HepG2 (cell line): ENCODE measurements around the gene C20orf202. TPM values are rescaled to one million over a fixed set of nuclear protein-coding genes. Genes with fewer than 3 reads are reported as not detected.

Experiments used
- ASH2L ChIP-seq: fragments of 300-600, 200-600 bp; sonication (generic); IDR thresholded peaks from 2 replicates; pipeline ENCODE4 v1.7.0; 2017; ENCODE audit warnings: low read depth, mild to moderate bottlenecking, moderate library complexity, mixed read lengths, low read length; ENCODE audit not compliant: insufficient read length
- CTCF ChIP-seq: sonication (generic); formaldehyde crosslinking; IDR thresholded peaks from 2 replicates; pipeline ENCODE4 v1.5.0; 2020; ENCODE audit warnings: mild to moderate bottlenecking, missing genetic modification reagents, moderate library complexity
- HNF4A ChIP-seq: sonication (generic); formaldehyde crosslinking; IDR thresholded peaks from 2 replicates; pipeline ENCODE4 v1.4.0; 2020; ENCODE audit warnings: missing genetic modification reagents
- HOMEZ ChIP-seq: IDR thresholded peaks from 2 replicates; pipeline ENCODE4 v1.6.1; 2016; ENCODE audit warnings: low read depth
- HOXA9 ChIP-seq: sonication (generic); formaldehyde crosslinking; IDR thresholded peaks from 2 replicates; pipeline ENCODE4 v1.8.1; 2022; ENCODE audit warnings: missing genetic modification reagents, mild to moderate bottlenecking, moderate library complexity, borderline replicate concordance
- KLF11 ChIP-seq: IDR thresholded peaks from 2 replicates; pipeline ENCODE4 v1.6.1; 2016; ENCODE audit warnings: missing compliant biosample characterization
- MTERF4 ChIP-seq: sonication (generic); formaldehyde crosslinking; IDR thresholded peaks from 2 replicates; pipeline ENCODE4 v1.8.0; 2023; ENCODE audit warnings: mild to moderate bottlenecking, missing genetic modification reagents
- NBN ChIP-seq: fragments of 450-650 bp; conservative IDR thresholded peaks from 2 replicates; pipeline ENCODE4 v1.6.1; 2017
- PHF8 ChIP-seq: sonication (generic); formaldehyde crosslinking; IDR thresholded peaks from 2 replicates; pipeline ENCODE4 v1.5.0; 2020; ENCODE audit warnings: missing genetic modification reagents
- PRDM10 ChIP-seq: sonication (generic); formaldehyde crosslinking; IDR thresholded peaks from 2 replicates; pipeline ENCODE4 v1.4.0; 2020; ENCODE audit warnings: low read depth, missing genetic modification reagents
- RAD21 ChIP-seq: fragments of 450-650 bp; formaldehyde crosslinking; IDR thresholded peaks from 2 replicates; pipeline ENCODE4 v1.5.0; 2020; ENCODE audit warnings: mild to moderate bottlenecking
- RBFOX2 ChIP-seq: fragments of 200-400 bp; formaldehyde crosslinking; IDR thresholded peaks from 2 replicates; pipeline ENCODE4 v1.6.1; 2017; ENCODE audit warnings: low read depth, mild to moderate bottlenecking, low read length
- RFXAP ChIP-seq: sonication (generic); formaldehyde crosslinking; IDR thresholded peaks from 2 replicates; pipeline ENCODE4 v1.4.0; 2020; ENCODE audit warnings: missing genetic modification reagents, borderline replicate concordance
- SCMH1 ChIP-seq: sonication (generic); formaldehyde crosslinking; IDR thresholded peaks from 2 replicates; pipeline ENCODE4 v1.9.0; 2021; ENCODE audit warnings: missing genetic modification reagents, mild to moderate bottlenecking, borderline replicate concordance
- SIX4 ChIP-seq: sonication (generic); formaldehyde crosslinking; IDR thresholded peaks from 2 replicates; pipeline ENCODE4 v1.4.0; 2020; ENCODE audit warnings: missing genetic modification reagents
- TFE3 ChIP-seq: IDR thresholded peaks from 2 replicates; pipeline ENCODE4 v1.6.1; 2016
- ZFX ChIP-seq: sonication (generic); formaldehyde crosslinking; IDR thresholded peaks from 2 replicates; pipeline ENCODE4 v1.4.0; 2020; ENCODE audit warnings: mild to moderate bottlenecking, low read depth, missing genetic modification reagents, moderate library complexity
- ZNF567 ChIP-seq: sonication (generic); formaldehyde crosslinking; IDR thresholded peaks from 2 replicates; pipeline ENCODE4 v1.8.1; 2023; ENCODE audit warnings: mild to moderate bottlenecking, missing genetic modification reagents, borderline replicate concordance
- ZNF572 ChIP-seq: sonication (generic); formaldehyde crosslinking; IDR thresholded peaks from 2 replicates; pipeline ENCODE4 v1.5.1; 2020; ENCODE audit warnings: mild to moderate bottlenecking, missing genetic modification reagents
- ZNF746 ChIP-seq: sonication (generic); formaldehyde crosslinking; IDR thresholded peaks from 2 replicates; pipeline ENCODE4 v1.8.0; 2022; ENCODE audit warnings: mild to moderate bottlenecking, missing genetic modification reagents
- ZNF782 ChIP-seq: sonication (generic); formaldehyde crosslinking; IDR thresholded peaks from 2 replicates; pipeline ENCODE4 v1.4.0; 2020; ENCODE audit warnings: missing genetic modification reagents, mild to moderate bottlenecking, borderline replicate concordance
- polyA plus RNA-seq, 8 experiments: library from polyadenylated mRNA; depleted of rRNA in 3 of 8; stranded (reverse) in 7 of 8; unstranded in 1 of 8; fragments of >200 nt; fragmentation: Illumina TruSeq in 4 of 8; extraction: Trizol in 4 of 8; gene quantifications; 2 replicates each; pipeline versions ENCODE4 v1.2.1 to v1.2.3, GENCODE V29; 2011 to 2016; ENCODE audit warnings: low read depth in 4 of 8, missing spikeins in 1 of 8, mixed read lengths in 1 of 8; ENCODE audit not compliant: insufficient read depth in 1 of 8
- total RNA-seq, 5 experiments: library from RNA; depleted of rRNA; stranded (reverse); fragments of >200 nt; fragmentation: Illumina TruSeq; extraction: Trizol; gene quantifications; 2 replicates each; pipeline ENCODE4 v1.2.3, GENCODE V29; 2016; ENCODE audit warnings: low read depth in 1 of 5

Gene C20orf202
- total and polyA plus RNA-seq, 2 of the 13 experiments (the other 11 are each of a cell fraction or from before 2014, with no cell fraction given): 0.20 to 1.2 TPM

GRCh38 chr20:1185790-1186334, 17.4 kb upstream of the C20orf202 start (continued):
- TF ChIP-seq MTERF4: no peak
- 0 out of 2 replicates have a peak, but pooled peaks have one; percentile 22 for TF ChIP-seq KLF11
- peak; percentile 25; the same call in 1 of the 2 replicates for TF ChIP-seq HNF4A (CRISPR knock-in tag)
- no peak for TF ChIP-seq HOMEZ (CRISPR knock-in tag)
- TF ChIP-seq HOXA9 (CRISPR knock-in tag): no peak
- 0 out of 2 replicates have a peak, but pooled peaks have one; percentile 55 for TF ChIP-seq ZNF572 (CRISPR knock-in tag)
- peak; percentile 47 for TF ChIP-seq PHF8 (CRISPR knock-in tag)
- no peak for TF ChIP-seq ZNF782 (CRISPR knock-in tag)
- TF ChIP-seq RAD21 (CRISPR knock-in tag): peak; percentile 78
- no peak for TF ChIP-seq ZNF746 (CRISPR knock-in tag)
- no peak for TF ChIP-seq RFXAP (CRISPR knock-in tag)
- peak; percentile 62; the same call in 1 of the 2 replicates for TF ChIP-seq PRDM10 (CRISPR knock-in tag)
- TF ChIP-seq RBFOX2: no peak
- TF ChIP-seq ZNF567 (CRISPR knock-in tag): peak; percentile 68; the same call in 1 of the 2 replicates
- TF ChIP-seq ASH2L: peak; percentile 62
- no peak for TF ChIP-seq ZFX (CRISPR knock-in tag)
- no peak for TF ChIP-seq TFE3 (CRISPR knock-in tag)
- TF ChIP-seq SCMH1: no peak
- no peak for TF ChIP-seq SIX4 (CRISPR knock-in tag)
- no peak for TF ChIP-seq NBN
- peak; percentile 84 for TF ChIP-seq CTCF (CRISPR knock-in tag)
